Measurements from ENCODE around the gene PAXIP1. TPM values are rescaled to one million over a fixed set of nuclear protein-coding genes. Genes with fewer than 3 reads are reported as not detected.

The PAXIP1 gene
- total RNA-seq (6.4 and 6.9 TPM in 2 replicates), polyA plus RNA-seq (5.8 and 7.7 TPM in 2 replicates), polyA minus RNA-seq (ENCODE audit: low replicate concordance) (2.0 and 4.9 TPM in 2 replicates)
- polyA plus RNA-seq (2012): 5.2 and 6.1 TPM in 2 replicates

- H4K20me1 ChIP-seq (ENCODE audit: control insufficient read depth, extremely low read depth, insufficient read depth, low read length): no peaks in the 10 kb centered on the region
- TF ChIP-seq CTCF (conservative IDR thresholded peaks at IDR 0.05 in 1 of 2, IDR thresholded peaks at IDR 0.05 in 1 of 2; ENCODE audit: low read depth in 1 of 2, low read length in 2 of 2) (no peak), EZH2 (IDR thresholded peaks at IDR 0.05; ENCODE audit: low read length, missing control alignments) (no peak)
- H3K9me3 ChIP-seq (ENCODE audit: control insufficient read depth, insufficient read depth, low read depth, low read length): no peaks in the 10 kb centered on the region
- H3K27me3 ChIP-seq (ENCODE audit: control insufficient read depth, insufficient read depth, low read length): no peaks in the 10 kb centered on the region
- peaks cover 28% of the 10 kb centered on the region for H3K79me2 ChIP-seq (ENCODE audit: control insufficient read depth, insufficient read depth, low read length)
- H3K4me1 ChIP-seq (ENCODE audit: control insufficient read depth, extremely low read depth, insufficient read depth, low read length): peaks cover 5% of the 10 kb centered on the region
- peak within 1 kb of the TSS; percentile 90 for H3K27ac ChIP-seq (ENCODE audit: insufficient read depth, low read length)
- peak within 1 kb of the TSS; percentile 89 for H3K9ac ChIP-seq (ENCODE audit: insufficient read depth, low read length)
- H3K36me3 ChIP-seq (ENCODE audit: control insufficient read depth, insufficient read depth, low read length): peaks cover 2% of the 10 kb centered on the region
- H2AFZ ChIP-seq (ENCODE audit: low read length): peak within 1 kb of the TSS; percentile 94
- H3K4me2 ChIP-seq (ENCODE audit: extremely low read depth, insufficient read depth, low read length): peak within 1 kb of the TSS; percentile 94
- DNase-seq (ENCODE audit: low read depth in 2 of 2): no peak
- peak within 1 kb of the TSS; percentile 88 to 96 (median 92) for H3K4me3 ChIP-seq (replicated peaks in 1 of 4; ENCODE audit: control extremely low read depth in 1 of 4, insufficient read depth in 1 of 4, low read depth in 3 of 4, low read length in 4 of 4)
Measured at GRCh38 chr7:155003092-155003375, at the start of gene PAXIP1. TSS of gene PAXIP1 (minus strand) at chr7:155003124. CDS start at chr7:155002929, 195 bp downstream.

GRCh38 chr7:155051355-155051754 lies 48.4 kb upstream of the PAXIP1 start:
- no peaks in the 10 kb centered on the region for H3K9me3 ChIP-seq (ENCODE audit: control insufficient read depth, insufficient read depth, low read depth, low read length)
- no peak overlapping the region for H3K4me3 ChIP-seq (replicated peaks in 1 of 4; ENCODE audit: control extremely low read depth in 1 of 4, insufficient read depth in 1 of 4, low read depth in 3 of 4, low read length in 4 of 4)
- H2AFZ ChIP-seq (ENCODE audit: low read length): no peak overlapping the region
- no peak overlapping the region for H3K4me2 ChIP-seq (ENCODE audit: extremely low read depth, insufficient read depth, low read length)
- H3K27ac ChIP-seq (ENCODE audit: insufficient read depth, low read length): no peak overlapping the region
- H3K36me3 ChIP-seq (ENCODE audit: control insufficient read depth, insufficient read depth, low read length): no peaks in the 10 kb centered on the region
- no peak overlapping the region for H3K9ac ChIP-seq (ENCODE audit: insufficient read depth, low read length)
- no peaks in the 10 kb centered on the region for H3K79me2 ChIP-seq (ENCODE audit: control insufficient read depth, insufficient read depth, low read length)
- TF ChIP-seq EZH2 (IDR thresholded peaks at IDR 0.05; ENCODE audit: low read length, missing control alignments): no peak
- no peak for TF ChIP-seq CTCF (conservative IDR thresholded peaks at IDR 0.05 in 1 of 2, IDR thresholded peaks at IDR 0.05 in 1 of 2; ENCODE audit: low read depth in 1 of 2, low read length in 2 of 2)
- H4K20me1 ChIP-seq (ENCODE audit: control insufficient read depth, extremely low read depth, insufficient read depth, low read length): no peaks in the 10 kb centered on the region
- H3K27me3 ChIP-seq (ENCODE audit: control insufficient read depth, insufficient read depth, low read length): no peaks in the 10 kb centered on the region
- DNase-seq (ENCODE audit: low read depth in 2 of 2): no peak
- H3K4me1 ChIP-seq (ENCODE audit: control insufficient read depth, extremely low read depth, insufficient read depth, low read length): no peaks in the 10 kb centered on the region

- Histone ChIP-seq H2AFZ (ENCODE audit: low read length) (no peak overlapping the region), H3K4me2 (ENCODE audit: extremely low read depth, insufficient read depth, low read length) (no peak overlapping the region), H3K9me3 (ENCODE audit: control insufficient read depth, insufficient read depth, low read depth, low read length) (no peaks in the 10 kb centered on the region), H3K4me1 (ENCODE audit: control insufficient read depth, extremely low read depth, insufficient read depth, low read length) (no peaks in the 10 kb centered on the region), H3K27me3 (ENCODE audit: control insufficient read depth, insufficient read depth, low read length) (no peaks in the 10 kb centered on the region), H3K27ac (ENCODE audit: insufficient read depth, low read length) (no peak overlapping the region), H3K36me3 (ENCODE audit: control insufficient read depth, insufficient read depth, low read length) (no peaks in the 10 kb centered on the region), H3K79me2 (ENCODE audit: control insufficient read depth, insufficient read depth, low read length) (no peaks in the 10 kb centered on the region), H4K20me1 (ENCODE audit: control insufficient read depth, extremely low read depth, insufficient read depth, low read length) (no peaks in the 10 kb centered on the region), H3K4me3 (replicated peaks in 1 of 4; ENCODE audit: control extremely low read depth in 1 of 4, insufficient read depth in 1 of 4, low read depth in 3 of 4, low read length in 4 of 4) (no peak overlapping the region), H3K9ac (ENCODE audit: insufficient read depth, low read length) (no peak overlapping the region)
- no peak for TF ChIP-seq EZH2 (IDR thresholded peaks at IDR 0.05; ENCODE audit: low read length, missing control alignments)
- TF ChIP-seq CTCF (conservative IDR thresholded peaks at IDR 0.05 in 1 of 2, IDR thresholded peaks at IDR 0.05 in 1 of 2; ENCODE audit: low read depth in 1 of 2, low read length in 2 of 2): no peak
- no peak for DNase-seq (ENCODE audit: low read depth in 2 of 2)
Measured at GRCh38 chr7:155048006-155048405, 45.1 kb upstream of the PAXIP1 start.
